Stimulated activated CD8-positive, alpha-beta memory T cell treated with anti-CD3 and anti-CD28 coated beads, Interleukin-4, amount 100 ng/mL, for 4 hours (primary cell): ENCODE measurements around the gene SHISAL2A.

ENCODE experiments used
- DNase-seq, 2 donors: peaks; one replicate each; pipeline ENCODE4 v3.0.0-alpha.2; 2020; ENCODE audit warnings: low read depth in 2 of 2, low spot score in 1 of 2

Gene SHISAL2A

GRCh38 chr1:52615489-52616042, 17.4 kb upstream of the SHISAL2A start:
- no peak for DNase-seq

- no peak for DNase-seq
Measured at GRCh38 chr1:52621950-52622349, 11.0 kb upstream of the SHISAL2A start.

- no peak for DNase-seq
Measured at GRCh38 chr1:52623812-52624211, 9.2 kb upstream of the SHISAL2A start.

GRCh38 chr1:52627028-52627427, 5.9 kb upstream of the SHISAL2A start:
- DNase-seq, result no peak

- no peak for DNase-seq
Measured at GRCh38 chr1:52628614-52629324, 4.2 kb upstream of the SHISAL2A start.

- DNase-seq, result no peak
Measured at GRCh38 chr1:52629325-52629643, 3.7 kb upstream of the SHISAL2A start.

- DNase-seq, result no peak
Measured at GRCh38 chr1:52629667-52630066, 3.3 kb upstream of the SHISAL2A start.

- no peak for DNase-seq
Measured at GRCh38 chr1:52631759-52632331, 1.1 kb upstream of the SHISAL2A start.

- DNase-seq, result no peak
Measured at GRCh38 chr1:52633291-52633754, 355 bp downstream of the SHISAL2A start.

GRCh38 chr1:52634111-52634510, 1.1 kb downstream of the SHISAL2A start:
- no peak for DNase-seq

- DNase-seq, result no peak
Measured at GRCh38 chr1:52635321-52636089, 2.5 kb downstream of the SHISAL2A start.

GRCh38 chr1:52636721-52637695, 4.0 kb downstream of the SHISAL2A start:
- peak; percentile 35 to 55 for DNase-seq

GRCh38 chr1:52637946-52638345, 5.0 kb downstream of the SHISAL2A start:
- no peak for DNase-seq

- no peak for DNase-seq
Measured at GRCh38 chr1:52640697-52641096, 7.7 kb downstream of the SHISAL2A start.

- DNase-seq, result no peak
Measured at GRCh38 chr1:52641307-52641706, 8.3 kb downstream of the SHISAL2A start.

GRCh38 chr1:52645261-52645660, 12.3 kb downstream of the SHISAL2A start:
- no peak for DNase-seq

GRCh38 chr1:52651904-52652303, 18.9 kb downstream of the SHISAL2A start:
- no peak for DNase-seq

GRCh38 chr1:52653207-52653849, 20.4 kb downstream of the SHISAL2A start:
- no peak for DNase-seq

GRCh38 chr1:52654063-52654462, 21.1 kb downstream of the SHISAL2A start:
- DNase-seq, result no peak

GRCh38 chr1:52657702-52658101, 24.7 kb downstream of the SHISAL2A start:
- DNase-seq, result no peak
